Epithelial cell of proximal tubule (primary cell): Measurements from ENCODE around the gene SERPINA10. TPM values are rescaled to one million over a fixed set of nuclear protein-coding genes. Genes with fewer than 3 reads are reported as not detected.
"Not testable (repeated sequence)": the region's sequence is repeated elsewhere in the genome, so short reads cannot be mapped to it uniquely, and the experiment has no call there.

ENCODE experiments used
- DNase-seq: peaks from one replicate; pipeline ENCODE4 v3.0.0-alpha.2; 2011; ENCODE audit warnings: low read depth
- H3K4me3 ChIP-seq: 2 replicates; pipeline ENCODE4 v1.5.1; 2011; ENCODE audit warnings: low read depth, mild to moderate bottlenecking, low read length
- CTCF ChIP-seq: conservative IDR thresholded peaks from 2 replicates; pipeline ENCODE4 v1.5.1; 2012; ENCODE audit warnings: low read depth, mild to moderate bottlenecking, low read length
- total RNA-seq: library from RNA; depleted of rRNA; stranded (reverse); fragments of >200 nt; gene quantifications from 2 replicates; pipeline ENCODE4 v1.2.3, GENCODE V29; 2015

SERPINA10 gene
- total RNA-seq, 1 donor from 2014 or later = not detected

- DNase-seq = no peak
Observed at GRCh38 chr14:94285158-94285557, 7.9 kb downstream of the SERPINA10 start.

GRCh38 chr14:94284221-94284620, 8.8 kb downstream of the SERPINA10 start:
- peak; percentile 37 for DNase-seq
- TF ChIP-seq CTCF = no peak
- H3K4me3 ChIP-seq = no peak overlapping the region

More at GRCh38 chr14:94285158-94285557, 7.9 kb downstream of the SERPINA10 start:
- H3K4me3 ChIP-seq = no peak overlapping the region
- TF ChIP-seq CTCF = no peak

GRCh38 chr14:94282991-94283723, 9.9 kb downstream of the SERPINA10 start:
- no peak for TF ChIP-seq CTCF
- no peak overlapping the region for H3K4me3 ChIP-seq
- DNase-seq = no peak

GRCh38 chr14:94278731-94279130, 14.3 kb downstream of the SERPINA10 start:
- TF ChIP-seq CTCF = no peak
- no peak for DNase-seq
- H3K4me3 ChIP-seq = no peak overlapping the region

GRCh38 chr14:94276898-94277561, 16.0 kb downstream of the SERPINA10 start:
- not testable (repeated sequence) for H3K4me3 ChIP-seq
- DNase-seq = peak; percentile 13

- H3K4me3 ChIP-seq = no peak overlapping the region
Observed at GRCh38 chr14:94269156-94269555, 23.9 kb downstream of the SERPINA10 start.

GRCh38 chr14:94268582-94268981, 24.5 kb downstream of the SERPINA10 start:
- H3K4me3 ChIP-seq, DNase-seq: not testable (repeated sequence)

More at GRCh38 chr14:94269156-94269555, 23.9 kb downstream of the SERPINA10 start:
- no peak for DNase-seq
- TF ChIP-seq CTCF = no peak

- no peak for TF ChIP-seq CTCF
- DNase-seq = no peak
- no peak overlapping the region for H3K4me3 ChIP-seq
Observed at GRCh38 chr14:94267352-94267751, 25.7 kb downstream of the SERPINA10 start.

- DNase-seq, H3K4me3 ChIP-seq: not testable (repeated sequence)
Observed at GRCh38 chr14:94264195-94264594, 28.9 kb downstream of the SERPINA10 start.
